Gastrocnemius medialis (tissue), 4 donors: ENCODE measurements around the gene PLB1. TPM values are rescaled to one million over a fixed set of nuclear protein-coding genes. Genes with fewer than 3 reads are reported as not detected.
A peak's percentile ranks its signal among the peaks of the same experiment; 100 is the strongest.
"Not testable (repeated sequence)": the region's sequence is repeated elsewhere in the genome, so short reads cannot be mapped to it uniquely, and the experiment has no call there.

Source experiments
- ATAC-seq, 2 donors: fragments of 150-250 bp; one replicate each; pipeline ENCODE4 v1.9.1; 2016
- DNase-seq, 2 donors: peaks; one replicate each; pipeline ENCODE4 v3.0.0-alpha.2; 2019
- H3K27ac ChIP-seq, 4 donors: fragments of 200-600 bp; sonication (generic); 1 replicate in 1 of 4; 2 replicates in 3 of 4; pipeline ENCODE4 v1.5.1; 2016 to 2018; ENCODE audit warnings: mild to moderate bottlenecking in 2 of 4, moderate library complexity in 1 of 4
- H3K27me3 ChIP-seq, 3 donors: fragments of 200-600 bp; sonication (generic) in 2 of 3; 1 replicate in 1 of 3; 2 replicates in 2 of 3; pipeline versions ENCODE4 v1.5.1 to v1.6.0; 2016 to 2019; ENCODE audit warnings: mild to moderate bottlenecking in 1 of 3, moderate library complexity in 1 of 3
- H3K36me3 ChIP-seq, 2 donors: fragments of 200-600 bp; sonication (generic) in 1 of 2; one replicate each; pipeline ENCODE4 v1.5.1; 2017 to 2018
- H3K4me1 ChIP-seq, 2 donors: fragments of 200-600 bp; sonication (generic) in 1 of 2; one replicate each; pipeline ENCODE4 v1.5.1; 2016 to 2017; ENCODE audit warnings: mild to moderate bottlenecking in 2 of 2
- H3K4me3 ChIP-seq, 4 donors: fragments of 200-600 bp; sonication (generic) in 3 of 4; 1 replicate in 1 of 4; 2 replicates in 3 of 4; pipeline ENCODE4 v1.5.1; 2016 to 2019; ENCODE audit warnings: mild to moderate bottlenecking in 2 of 4
- H3K9me3 ChIP-seq, 3 donors: fragments of 200-600 bp; sonication (generic) in 2 of 3; 1 replicate in 1 of 3; 2 replicates in 2 of 3; pipeline ENCODE4 v1.5.1; 2016 to 2019
- POLR2A ChIP-seq, 2 donors: fragments of 450-650 bp; IDR thresholded peaks; one replicate each; pipeline ENCODE4 v1.6.1; 2017; ENCODE audit warnings: antibody characterized with exemption in 2 of 2, mild to moderate bottlenecking in 2 of 2, moderate library complexity in 2 of 2
- in situ Hi-C, 4 donors: fragments of 200-750 bp; cut with MboI; loops; one replicate each; pipeline versions ENCODE4 v1.15.0 to v1.8.0; 2017; ENCODE audit warnings: low sequenced_read_pairs in 4 of 4
- intact Hi-C: fragments of 100-400 bp; cut with DNase I; formaldehyde crosslinking; loops from one replicate; pipeline ENCODE4 v1.15.1; 2023; ENCODE audit warnings: low total_unique reads
- total RNA-seq, 4 donors: library from RNA; depleted of rRNA; stranded (reverse); fragments of >200 nt; gene quantifications; one replicate each; pipeline versions ENCODE4 v1.1.0 to v1.2.3, GENCODE V29; 2016
- TF ChIP-seq, protein P1 (sequence below), 5 experiments: fragments of 450-650 bp in 3 of 5; fragments of 200-600 bp in 2 of 5; sonication (generic) in 2 of 5; IDR thresholded peaks in 4 of 5; conservative IDR thresholded peaks in 1 of 5; 1 replicate in 4 of 5; 2 replicates in 1 of 5; pipeline ENCODE4 v1.5.1; 2016 to 2019; ENCODE audit warnings: antibody characterized with exemption in 5 of 5, mild to moderate bottlenecking in 3 of 5, moderate library complexity in 3 of 5

PLB1 gene
- total RNA-seq, 4 donors from 2014 or later = 1.2 to 4.3 (median 2.8) TPM

DNA sequence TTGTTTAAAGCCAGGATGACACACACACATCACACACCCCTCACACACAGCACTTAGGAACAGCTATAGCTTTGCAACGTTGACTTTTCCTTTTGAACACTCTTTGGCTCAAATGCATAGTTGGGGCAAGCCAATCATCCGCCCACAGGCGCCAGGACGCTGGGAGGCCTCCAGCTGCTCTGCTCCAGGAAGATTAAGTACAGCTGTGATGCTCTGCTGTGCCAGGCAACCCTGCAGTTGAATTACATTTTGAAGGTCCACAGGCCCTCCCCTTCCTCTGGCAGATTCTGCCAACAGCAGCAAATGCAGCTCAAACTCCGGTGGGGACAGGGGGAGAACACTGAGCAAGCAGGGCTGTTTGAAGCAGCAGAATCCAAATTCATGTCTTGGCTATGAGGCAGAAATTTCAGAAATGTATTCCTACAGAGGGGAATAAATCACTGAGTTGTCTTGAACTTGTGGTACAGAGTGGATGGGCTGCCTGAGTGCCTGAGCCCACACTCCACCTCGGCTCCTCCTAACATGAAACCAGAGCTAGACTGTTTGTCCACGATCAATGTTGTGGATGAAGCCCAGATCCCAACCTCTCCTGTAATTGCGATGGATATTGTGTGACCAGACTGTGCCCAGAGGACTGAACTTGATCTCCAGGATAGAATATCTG, 169.3 kb downstream of the PLB1 start:
- DNase-seq (peak in 1 of 2 donors; percentile 57), ATAC-seq (peak in 1 of 2 donors; percentile 50)
- H3K4me1 ChIP-seq = peaks cover 37 to 43% of the 10 kb centered on the region in 2 donors
- no peak overlapping the region for H3K4me3 ChIP-seq
- no peaks in the 10 kb centered on the region for H3K27me3 ChIP-seq
- no peaks in the 10 kb centered on the region for H3K9me3 ChIP-seq
- intact Hi-C loops = no loop called here
- H3K36me3 ChIP-seq = no peaks in the 10 kb centered on the region
- peak overlapping the region; percentile 33 to 74 (median 40) for H3K27ac ChIP-seq
- TF ChIP-seq POLR2A (IDR thresholded peaks at IDR 0.05) = no peak
- TF ChIP-seq, protein P1, sequence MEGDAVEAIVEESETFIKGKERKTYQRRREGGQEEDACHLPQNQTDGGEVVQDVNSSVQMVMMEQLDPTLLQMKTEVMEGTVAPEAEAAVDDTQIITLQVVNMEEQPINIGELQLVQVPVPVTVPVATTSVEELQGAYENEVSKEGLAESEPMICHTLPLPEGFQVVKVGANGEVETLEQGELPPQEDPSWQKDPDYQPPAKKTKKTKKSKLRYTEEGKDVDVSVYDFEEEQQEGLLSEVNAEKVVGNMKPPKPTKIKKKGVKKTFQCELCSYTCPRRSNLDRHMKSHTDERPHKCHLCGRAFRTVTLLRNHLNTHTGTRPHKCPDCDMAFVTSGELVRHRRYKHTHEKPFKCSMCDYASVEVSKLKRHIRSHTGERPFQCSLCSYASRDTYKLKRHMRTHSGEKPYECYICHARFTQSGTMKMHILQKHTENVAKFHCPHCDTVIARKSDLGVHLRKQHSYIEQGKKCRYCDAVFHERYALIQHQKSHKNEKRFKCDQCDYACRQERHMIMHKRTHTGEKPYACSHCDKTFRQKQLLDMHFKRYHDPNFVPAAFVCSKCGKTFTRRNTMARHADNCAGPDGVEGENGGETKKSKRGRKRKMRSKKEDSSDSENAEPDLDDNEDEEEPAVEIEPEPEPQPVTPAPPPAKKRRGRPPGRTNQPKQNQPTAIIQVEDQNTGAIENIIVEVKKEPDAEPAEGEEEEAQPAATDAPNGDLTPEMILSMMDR (IDR thresholded peaks at IDR 0.05 in 4 of 5, conservative IDR thresholded peaks at IDR 0.05 in 1 of 5) = no peak
- in situ Hi-C loops = no loop called here

DNA sequence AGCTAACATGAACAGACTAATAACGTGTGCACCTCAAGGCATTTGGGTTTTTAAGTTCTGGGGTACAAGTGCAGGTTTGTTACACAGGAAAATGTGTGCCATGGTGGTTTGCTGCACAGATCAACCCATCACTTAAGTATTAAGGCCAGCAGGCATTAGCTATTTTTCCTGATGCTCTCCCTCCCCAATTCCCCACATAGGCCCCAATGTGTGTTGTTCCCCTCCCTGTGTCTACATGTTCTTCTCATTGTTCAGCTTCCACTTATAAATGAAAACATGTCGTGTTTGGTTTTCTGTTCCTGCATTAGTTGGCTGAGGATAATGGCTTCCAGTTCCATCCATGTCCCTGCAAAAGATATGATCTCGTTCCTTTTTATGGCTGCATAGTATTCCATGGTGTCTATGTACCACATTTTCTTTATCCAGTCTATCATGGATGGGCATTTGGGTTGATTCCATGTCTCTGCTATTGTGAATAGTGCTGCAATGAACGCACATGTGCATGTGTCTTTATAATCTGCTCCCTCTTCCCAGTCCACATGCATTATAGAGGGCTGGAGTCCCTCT, 170.0 kb downstream of the PLB1 start:
- H3K9me3 ChIP-seq, H3K36me3 ChIP-seq, intact Hi-C loops, DNase-seq, in situ Hi-C loops, H3K4me3 ChIP-seq, H3K27me3 ChIP-seq, ATAC-seq: not testable (repeated sequence)
- Histone ChIP-seq H3K27ac (peak overlapping the region in 3 of 4 donors; percentile 33 to 42 (median 38)), H3K4me1 (peaks cover 33 to 41% of the 10 kb centered on the region in 2 donors)

DNA sequence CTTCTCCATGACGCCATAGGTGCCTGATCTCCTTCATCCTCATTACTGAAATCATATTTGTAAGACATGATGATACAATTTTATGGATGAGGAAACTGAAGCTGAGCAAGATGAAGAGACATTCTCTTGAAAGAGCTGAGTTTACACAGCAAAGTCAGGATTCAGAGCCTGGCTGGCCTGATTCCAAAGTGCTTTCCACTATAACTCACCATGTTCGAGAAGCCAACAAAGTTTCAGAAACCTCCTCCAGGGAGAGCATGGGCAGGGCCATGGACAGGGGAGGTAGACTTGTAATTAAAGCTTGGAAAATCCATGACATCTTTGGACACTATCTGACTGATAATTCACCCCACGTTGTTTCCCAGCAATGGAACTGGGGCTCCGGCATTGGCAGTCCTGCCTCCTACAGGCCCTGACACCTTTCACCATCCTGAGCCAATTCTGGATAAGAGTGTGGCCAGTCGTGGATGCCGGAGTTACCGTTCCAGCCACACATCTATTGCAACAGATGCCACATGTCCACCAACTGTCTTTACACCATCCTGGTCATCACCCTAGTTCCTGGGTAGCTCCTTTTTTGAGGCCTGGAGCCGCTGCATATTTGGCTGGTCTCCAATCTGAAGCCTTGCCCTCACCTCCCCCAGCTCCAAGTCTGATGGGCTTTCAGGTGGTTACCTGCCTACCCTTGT, 170.8 kb downstream of the PLB1 start:
- intact Hi-C loops = no loop called here

DNA sequence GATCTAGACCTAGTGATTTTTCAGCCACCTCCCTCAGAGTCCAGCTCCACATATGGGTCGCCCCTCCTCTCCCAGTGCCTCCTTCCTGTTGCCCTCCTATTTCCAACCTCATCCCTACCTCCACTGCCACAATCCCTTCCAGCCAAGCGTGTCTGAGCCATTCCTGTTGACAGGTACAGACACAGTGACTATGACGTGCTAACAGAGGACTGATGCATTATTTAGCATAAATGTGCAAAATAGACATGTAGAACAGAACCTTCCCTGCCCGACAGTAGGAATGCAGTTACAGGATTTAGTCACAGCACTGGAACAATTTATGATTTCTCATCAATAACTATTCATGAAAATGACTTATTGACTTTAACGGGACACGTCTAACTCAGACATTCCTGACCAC, 171.4 kb downstream of the PLB1 start:
- Histone ChIP-seq H3K4me1 (peaks cover 20 to 28% of the 10 kb centered on the region in 2 donors), H3K27me3 (no peaks in the 10 kb centered on the region), H3K9me3 (no peaks in the 10 kb centered on the region), H3K4me3 (no peak overlapping the region), H3K27ac (no peak overlapping the region), H3K36me3 (no peaks in the 10 kb centered on the region)
- in situ Hi-C loops (no loop called here), intact Hi-C loops (no loop called here)
- DNase-seq (no peak), ATAC-seq (no peak)
- TF ChIP-seq POLR2A (IDR thresholded peaks at IDR 0.05) = no peak
- TF ChIP-seq, protein P1 (IDR thresholded peaks at IDR 0.05 in 4 of 5, conservative IDR thresholded peaks at IDR 0.05 in 1 of 5) = no peak

More for the DNA sequence above, 170.8 kb downstream of the PLB1 start:
- no peak for TF ChIP-seq POLR2A (IDR thresholded peaks at IDR 0.05)
- TF ChIP-seq, protein P1 (IDR thresholded peaks at IDR 0.05 in 4 of 5, conservative IDR thresholded peaks at IDR 0.05 in 1 of 5) = no peak
- no peaks in the 10 kb centered on the region for H3K27me3 ChIP-seq
- ATAC-seq (no peak), DNase-seq (no peak)
- H3K36me3 ChIP-seq = no peaks in the 10 kb centered on the region
- H3K9me3 ChIP-seq = no peaks in the 10 kb centered on the region
- in situ Hi-C loops = no loop called here
- no peak overlapping the region for H3K27ac ChIP-seq
- peaks cover 26 to 34% of the 10 kb centered on the region in 2 donors for H3K4me1 ChIP-seq
- no peak overlapping the region for H3K4me3 ChIP-seq

DNA sequence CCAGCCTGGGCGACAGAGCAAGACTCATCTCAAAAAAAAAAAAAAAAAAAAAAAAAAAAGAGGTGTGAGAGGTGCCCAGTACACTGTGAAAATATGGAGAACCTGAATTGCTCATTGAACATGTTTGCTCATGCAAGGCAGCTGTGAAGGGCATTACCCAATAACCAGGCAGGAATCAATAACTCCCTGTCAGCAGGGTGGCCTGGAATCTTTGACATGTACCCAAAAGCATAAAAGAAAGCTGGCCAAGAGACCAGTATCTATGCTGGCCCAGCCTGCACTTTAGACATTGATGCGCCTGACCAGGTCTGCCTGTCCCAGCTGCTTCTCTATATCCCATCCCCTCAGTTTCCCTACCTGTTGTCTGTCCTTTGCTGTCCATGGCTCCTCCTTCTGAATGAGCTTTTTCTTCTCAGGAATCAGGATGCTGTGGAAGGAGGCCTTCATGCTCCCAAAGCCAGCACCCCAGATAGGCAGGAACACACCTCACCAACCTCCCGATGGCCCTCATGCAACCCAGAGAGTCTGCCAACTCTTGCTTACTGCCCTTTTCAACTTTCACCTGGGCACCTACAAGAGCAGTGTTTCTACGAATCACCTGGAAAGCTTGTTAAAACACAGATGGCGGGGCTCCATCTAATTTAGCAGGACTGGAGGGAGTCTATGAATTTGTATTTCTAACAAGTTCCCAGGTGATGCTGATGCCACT, 172.4 kb downstream of the PLB1 start:
- ATAC-seq = no peak
- peaks cover 17 to 21% of the 10 kb centered on the region in 2 donors for H3K4me1 ChIP-seq

More for the DNA sequence above, 172.4 kb downstream of the PLB1 start:
- TF ChIP-seq, protein P1 (IDR thresholded peaks at IDR 0.05 in 4 of 5, conservative IDR thresholded peaks at IDR 0.05 in 1 of 5) = no peak
- TF ChIP-seq POLR2A (IDR thresholded peaks at IDR 0.05) = no peak
- no peak for DNase-seq
- intact Hi-C loops (no loop called here), in situ Hi-C loops (no loop called here)
- no peaks in the 10 kb centered on the region for H3K9me3 ChIP-seq
- H3K36me3 ChIP-seq = no peaks in the 10 kb centered on the region
- H3K27ac ChIP-seq = no peak overlapping the region
- no peak overlapping the region for H3K4me3 ChIP-seq
- H3K27me3 ChIP-seq = no peaks in the 10 kb centered on the region
